ENCODE measurements around the gene MSI2. TPM values are rescaled to one million over a fixed set of nuclear protein-coding genes. Genes with fewer than 3 reads are reported as not detected.
A peak's percentile ranks its signal among the peaks of the same experiment; 100 is the strongest.

The MSI2 gene
- total and polyA plus RNA-seq, 4 donors, result 9.4 to 64.0 (median 30.4) TPM

DNA sequence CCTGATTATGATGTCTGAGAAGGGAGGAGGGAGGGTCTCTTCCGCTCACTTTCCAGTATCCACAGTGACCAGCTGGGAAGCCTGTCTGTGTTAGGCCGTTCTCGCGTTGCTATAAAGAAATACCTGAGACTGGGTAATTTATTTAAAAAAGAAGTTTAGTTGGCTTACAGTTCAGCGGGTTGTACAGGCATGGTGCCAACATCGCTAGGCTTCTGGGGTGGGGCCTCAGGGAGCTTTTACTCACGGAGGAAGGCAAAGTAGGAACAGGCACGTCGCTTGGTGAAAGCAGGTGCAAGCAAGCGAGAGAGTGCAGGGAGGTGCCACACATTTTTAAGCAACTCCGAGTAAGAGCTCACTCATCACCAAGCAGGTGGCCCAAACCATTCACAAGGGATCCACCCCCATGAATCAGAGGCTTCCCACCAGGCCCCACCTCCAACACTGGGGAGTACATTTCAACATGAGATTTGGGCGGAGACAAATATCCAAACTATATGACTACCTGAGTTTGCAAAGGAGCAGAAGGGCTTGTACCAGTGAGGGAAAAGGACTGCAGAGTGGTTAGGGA, 351.3 kb downstream of the MSI2 start:
- ATAC-seq (ENCODE audit: insufficient read depth, low FRiP score) (no peak), DNase-seq (no peak)
- peaks cover 0 to 2% (median 0%) of the 10 kb centered on the region in 4 donors for H3K9me3 ChIP-seq (ENCODE audit: control insufficient read depth in 4 of 4, insufficient read depth in 3 of 4, low read length in 3 of 4)
- H3K9ac ChIP-seq (ENCODE audit: insufficient read depth in 1 of 2, low read length in 2 of 2), result no peak overlapping the region
- no peaks in the 10 kb centered on the region for H3K27me3 ChIP-seq (ENCODE audit: control insufficient read depth in 3 of 3, insufficient read depth in 3 of 3, low read length in 2 of 3)
- WGBS, 2 donors, result 91 to 93% methylated on average over 12 of the region's 12 CpGs
- H3K36me3 ChIP-seq (ENCODE audit: control insufficient read depth in 4 of 4, insufficient read depth in 4 of 4, low read length in 4 of 4), result peaks cover 0 to 4% (median 0%) of the 10 kb centered on the region in 4 donors
- TF ChIP-seq, protein P1, sequence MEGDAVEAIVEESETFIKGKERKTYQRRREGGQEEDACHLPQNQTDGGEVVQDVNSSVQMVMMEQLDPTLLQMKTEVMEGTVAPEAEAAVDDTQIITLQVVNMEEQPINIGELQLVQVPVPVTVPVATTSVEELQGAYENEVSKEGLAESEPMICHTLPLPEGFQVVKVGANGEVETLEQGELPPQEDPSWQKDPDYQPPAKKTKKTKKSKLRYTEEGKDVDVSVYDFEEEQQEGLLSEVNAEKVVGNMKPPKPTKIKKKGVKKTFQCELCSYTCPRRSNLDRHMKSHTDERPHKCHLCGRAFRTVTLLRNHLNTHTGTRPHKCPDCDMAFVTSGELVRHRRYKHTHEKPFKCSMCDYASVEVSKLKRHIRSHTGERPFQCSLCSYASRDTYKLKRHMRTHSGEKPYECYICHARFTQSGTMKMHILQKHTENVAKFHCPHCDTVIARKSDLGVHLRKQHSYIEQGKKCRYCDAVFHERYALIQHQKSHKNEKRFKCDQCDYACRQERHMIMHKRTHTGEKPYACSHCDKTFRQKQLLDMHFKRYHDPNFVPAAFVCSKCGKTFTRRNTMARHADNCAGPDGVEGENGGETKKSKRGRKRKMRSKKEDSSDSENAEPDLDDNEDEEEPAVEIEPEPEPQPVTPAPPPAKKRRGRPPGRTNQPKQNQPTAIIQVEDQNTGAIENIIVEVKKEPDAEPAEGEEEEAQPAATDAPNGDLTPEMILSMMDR (IDR thresholded peaks at IDR 0.05; ENCODE audit: control extremely low read depth, extremely low read depth), result no peak
- H3K4me3 ChIP-seq, result no peak overlapping the region
- no peak overlapping the region for H3K27ac ChIP-seq (ENCODE audit: low read depth in 1 of 2, low read length in 1 of 2)
- H3K4me1 ChIP-seq (ENCODE audit: control insufficient read depth in 5 of 5, insufficient read depth in 5 of 5, low read length in 5 of 5), result peaks cover 3 to 28% (median 18%) of the 10 kb centered on the region in 5 donors

DNA sequence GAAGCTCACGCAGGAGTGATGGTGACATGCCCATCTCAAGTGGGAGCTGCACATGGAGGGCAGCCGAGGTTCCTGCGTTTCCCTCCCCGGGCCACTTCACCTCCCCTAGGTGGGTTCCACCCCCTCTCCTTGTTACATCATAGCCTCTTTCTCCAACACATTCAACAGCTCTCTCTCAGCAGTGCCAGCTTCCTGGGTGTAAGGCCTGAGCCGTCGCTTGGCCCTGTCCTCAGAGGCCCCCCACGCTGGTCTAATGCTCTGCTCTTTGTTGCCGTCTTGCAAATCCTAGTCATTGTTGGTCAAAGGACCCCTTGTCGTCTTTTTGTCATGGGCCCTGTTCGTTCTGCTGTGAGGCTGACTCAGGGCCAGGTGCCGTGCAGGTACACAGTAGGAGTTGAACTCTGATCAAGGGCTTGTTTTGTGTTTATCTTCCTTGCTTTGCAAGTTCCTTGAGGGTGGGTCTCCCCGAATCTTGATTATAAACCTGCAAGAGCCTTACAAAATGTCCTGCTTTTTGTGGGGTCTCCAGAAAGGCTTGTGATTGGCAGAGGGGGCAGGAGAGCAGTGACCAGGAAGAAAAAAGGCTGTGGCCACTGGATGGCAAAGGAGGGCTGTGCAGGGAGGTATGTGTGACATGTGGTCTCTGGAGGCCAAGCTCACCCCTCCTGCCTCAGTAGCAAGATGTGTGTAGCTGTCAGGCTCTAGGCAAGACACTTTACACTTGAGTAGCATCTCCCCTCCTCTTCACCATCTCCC, 352.2 kb downstream of the MSI2 start:
- no peaks in the 10 kb centered on the region for H3K27me3 ChIP-seq (ENCODE audit: control insufficient read depth in 3 of 3, insufficient read depth in 3 of 3, low read length in 2 of 3)

DNA sequence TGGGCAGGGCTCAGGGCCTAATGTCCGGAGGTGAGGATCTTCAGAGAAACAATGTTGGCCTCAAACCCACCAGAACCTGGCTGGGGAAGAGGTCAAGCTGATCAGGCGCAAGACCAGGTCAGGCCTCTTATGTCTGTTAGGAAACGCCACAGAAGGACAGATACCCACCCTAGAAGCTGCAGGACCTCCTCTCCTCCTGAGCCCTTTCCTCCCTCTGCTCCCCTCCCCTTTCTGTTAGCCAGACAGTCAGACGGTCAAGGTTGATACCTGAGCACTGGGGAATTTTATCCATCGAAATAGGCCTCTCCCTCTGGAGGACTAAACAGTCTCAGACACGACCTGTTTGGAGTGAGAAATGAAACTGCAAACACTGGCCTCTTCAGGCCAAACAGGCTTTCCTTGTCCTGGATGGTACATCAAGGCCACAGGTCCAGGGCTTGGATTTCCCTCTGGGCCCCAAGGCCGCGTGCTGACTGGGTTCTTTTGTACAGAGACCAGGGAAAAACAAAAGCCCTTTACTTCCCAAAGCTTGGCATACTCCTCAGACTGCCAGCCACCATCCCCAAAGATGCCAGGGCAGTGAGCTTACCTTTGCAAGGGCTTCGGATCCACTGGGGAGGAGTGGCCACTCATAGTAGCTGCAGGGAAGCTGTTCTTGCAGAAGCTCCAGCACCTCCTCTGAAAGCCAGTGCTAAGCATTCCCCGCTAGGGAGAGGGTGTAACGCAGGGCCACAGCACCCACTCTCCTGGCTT, 353.0 kb downstream of the MSI2 start:
- no peak overlapping the region for H3K9ac ChIP-seq (ENCODE audit: insufficient read depth in 1 of 2, low read length in 2 of 2)

More for the DNA sequence above, 352.2 kb downstream of the MSI2 start:
- Histone ChIP-seq H3K9ac (ENCODE audit: insufficient read depth in 1 of 2, low read length in 2 of 2) (no peak overlapping the region), H3K9me3 (ENCODE audit: control insufficient read depth in 4 of 4, insufficient read depth in 3 of 4, low read length in 3 of 4) (no peaks in the 10 kb centered on the region), H3K27ac (ENCODE audit: low read depth in 1 of 2, low read length in 1 of 2) (no peak overlapping the region), H3K4me1 (ENCODE audit: control insufficient read depth in 5 of 5, insufficient read depth in 5 of 5, low read length in 5 of 5) (peaks cover 3 to 28% (median 17%) of the 10 kb centered on the region in 5 donors), H3K36me3 (ENCODE audit: control insufficient read depth in 4 of 4, insufficient read depth in 4 of 4, low read length in 4 of 4) (peaks cover 0 to 4% (median 0%) of the 10 kb centered on the region in 4 donors), H3K4me3 (no peak overlapping the region)
- ATAC-seq (ENCODE audit: insufficient read depth, low FRiP score), result no peak
- DNase-seq, result no peak
- TF ChIP-seq, protein P1 (IDR thresholded peaks at IDR 0.05; ENCODE audit: control extremely low read depth, extremely low read depth), result no peak
- WGBS, 2 donors, result 75 to 89% methylated on average over 12 of the region's 12 CpGs

More for the DNA sequence above, 353.0 kb downstream of the MSI2 start:
- TF ChIP-seq, protein P1 (IDR thresholded peaks at IDR 0.05; ENCODE audit: control extremely low read depth, extremely low read depth), result no peak
- Histone ChIP-seq H3K36me3 (ENCODE audit: control insufficient read depth in 4 of 4, insufficient read depth in 4 of 4, low read length in 4 of 4) (peaks cover 0 to 4% (median 0%) of the 10 kb centered on the region in 4 donors), H3K4me3 (no peak overlapping the region), H3K4me1 (ENCODE audit: control insufficient read depth in 5 of 5, insufficient read depth in 5 of 5, low read length in 5 of 5) (peaks cover 3 to 20% (median 17%) of the 10 kb centered on the region in 5 donors), H3K9me3 (ENCODE audit: control insufficient read depth in 4 of 4, insufficient read depth in 3 of 4, low read length in 3 of 4) (no peaks in the 10 kb centered on the region), H3K27me3 (ENCODE audit: control insufficient read depth in 3 of 3, insufficient read depth in 3 of 3, low read length in 2 of 3) (no peaks in the 10 kb centered on the region), H3K27ac (ENCODE audit: low read depth in 1 of 2, low read length in 1 of 2) (no peak overlapping the region)
- DNase-seq (peak; percentile 25 to 41 (median 37)), ATAC-seq (ENCODE audit: insufficient read depth, low FRiP score) (no peak)
- WGBS, 2 donors, result 85 to 89% methylated on average over 11 of the region's 11 CpGs
